Measurements from ENCODE around the gene RGPD8.

GRCh38 chr2:112454586-112454985 is 21.1 kb upstream of the RGPD8 start:
- no peak for TF ChIP-seq CTCF (IDR thresholded peaks at IDR 0.05)
- TF ChIP-seq EP300 (IDR thresholded peaks at IDR 0.05), result no peak
- TF ChIP-seq POLR2A (IDR thresholded peaks at IDR 0.05), result no peak

Measured in gastroesophageal sphincter (tissue), 3 donors.